Spleen (tissue), 7 donors: ENCODE results near the gene EIF2S2.

Experiments
- CTCF ChIP-seq, 11 experiments: fragments of 200-600 bp in 7 of 11; fragments of 450-650 bp in 4 of 11; sonication (generic) in 4 of 11; IDR thresholded peaks in 8 of 11; conservative IDR thresholded peaks in 3 of 11; 1 replicate in 7 of 11; 2 replicates in 4 of 11; pipeline versions ENCODE4 v1.4.0 to v1.8.0; 2016 to 2021; ENCODE audit warnings: antibody characterized with exemption in 11 of 11, inconsistent platforms in 4 of 11, mild to moderate bottlenecking in 1 of 11
- POLR2A ChIP-seq, 3 donors: fragments of 450-650 bp; IDR thresholded peaks; one replicate each; pipeline ENCODE4 v1.5.1; 2017; ENCODE audit warnings: antibody characterized with exemption in 3 of 3, mild to moderate bottlenecking in 1 of 3
- POLR2AphosphoS5 ChIP-seq, 3 donors: sonication (generic); formaldehyde crosslinking; IDR thresholded peaks; one replicate each; pipeline ENCODE4 v1.5.1; 2017; ENCODE audit warnings: antibody characterized with exemption in 3 of 3
- donor health status: DM: no; HTN: no; CAD: no; lungs with moderate emphysema.
- donor health status: DM: no; HTN: no; CAD: no.
- donor health status: DM: no; HTN: no; CAD: no.

- no peak for TF ChIP-seq CTCF (IDR thresholded peaks at IDR 0.05 in 8 of 11, conservative IDR thresholded peaks at IDR 0.05 in 3 of 11)
- no peak for TF ChIP-seq POLR2AphosphoS5 (IDR thresholded peaks at IDR 0.05)
- no peak for TF ChIP-seq POLR2A (IDR thresholded peaks at IDR 0.05)
These were observed 22.9 kb downstream of the EIF2S2 start for GRCh38 chr20:34089175-34089479.
